RPMI8226 (cell line): ENCODE results near the gene WDCP.
"Not testable (repeated sequence)": the region's sequence is repeated elsewhere in the genome, so short reads cannot be mapped to it uniquely, and the experiment has no call there.

Source experiments
- DNase-seq: peaks from one replicate; pipeline ENCODE4 v3.0.0-alpha.2; 2015

Gene WDCP

DNA sequence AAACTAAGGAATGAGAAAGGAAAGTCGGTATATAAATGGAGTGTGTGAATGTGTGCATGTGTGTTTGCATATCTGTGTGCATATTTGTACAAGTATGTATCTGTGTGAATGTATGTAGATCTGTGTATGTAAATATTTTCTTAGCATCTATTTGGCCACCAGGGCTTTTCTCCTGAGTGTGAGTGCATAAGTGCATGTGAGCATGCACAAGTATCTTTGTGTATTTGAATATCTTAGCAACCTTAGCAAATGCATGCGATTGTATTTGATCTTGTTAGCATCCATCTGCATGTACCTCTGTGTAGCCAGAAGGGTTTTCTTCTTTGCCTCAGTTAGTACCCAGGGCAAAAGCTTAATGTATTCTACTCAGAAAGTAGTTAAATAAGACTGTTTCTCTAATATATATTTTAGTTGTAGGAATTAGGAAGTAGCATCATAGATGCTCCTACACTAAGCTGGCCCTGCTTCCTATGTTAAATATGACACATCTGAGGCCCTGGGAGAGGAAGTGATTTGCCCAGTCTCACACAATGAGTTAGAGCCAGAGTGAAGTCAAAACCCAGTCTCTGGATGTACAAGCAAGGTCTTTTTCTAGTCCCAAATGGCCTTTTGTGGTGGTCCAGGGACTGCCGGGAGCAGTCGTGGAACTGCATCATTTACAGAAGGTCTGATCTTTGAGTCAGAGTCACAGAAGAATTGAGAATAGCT lies 11.5 kb upstream of the WDCP start:
- no peak for DNase-seq

DNA sequence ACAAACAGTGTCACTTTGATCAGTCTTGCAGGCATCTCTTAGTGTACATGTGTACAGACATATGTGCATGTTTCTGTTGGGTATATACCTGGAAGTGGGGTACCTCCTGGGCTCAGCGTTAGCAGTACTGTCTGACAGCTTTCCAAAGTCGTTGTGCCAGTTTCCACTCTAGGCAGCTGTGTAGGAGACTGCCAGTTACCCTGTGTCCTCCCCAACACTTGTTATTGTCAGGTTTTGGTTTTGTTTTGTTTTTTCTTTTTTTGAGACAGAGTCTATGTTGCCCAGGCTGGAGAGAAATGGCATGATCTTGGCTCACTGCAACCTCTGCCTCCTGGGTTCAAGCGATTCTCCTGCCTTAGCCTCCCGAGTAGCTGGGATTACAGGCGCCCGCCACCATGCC lies 8.6 kb upstream of the WDCP start:
- DNase-seq = no peak

DNA sequence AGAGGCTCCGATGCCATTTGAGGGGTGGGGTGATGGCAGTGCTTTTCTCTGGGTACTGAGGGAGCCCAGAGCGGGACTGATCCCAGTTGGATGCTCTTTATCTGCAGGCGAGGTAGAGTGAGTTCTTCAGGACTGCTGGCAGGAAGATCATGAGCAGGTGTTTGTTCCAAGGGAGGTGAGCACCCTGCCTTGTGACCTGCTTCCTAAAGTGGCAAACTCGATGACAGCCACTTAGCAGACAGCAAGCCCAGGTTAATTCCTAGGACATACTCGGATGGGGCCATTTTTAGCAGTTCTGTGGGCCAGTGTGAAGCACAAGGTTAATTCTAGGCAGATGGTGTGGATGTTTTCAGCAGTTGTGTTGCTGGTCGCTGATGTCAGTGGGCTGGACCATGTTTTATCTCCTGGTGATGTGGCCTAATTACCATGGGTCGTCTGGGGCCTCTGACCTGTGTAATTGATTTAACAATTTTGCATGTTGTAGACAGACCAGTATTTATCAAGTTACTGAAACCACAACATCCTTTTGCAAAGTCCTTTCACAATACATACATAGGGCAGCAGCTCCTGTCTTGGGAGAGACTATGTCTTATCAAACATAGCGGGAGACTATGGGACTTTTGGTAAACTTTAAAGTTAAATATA lies 7.3 kb upstream of the WDCP start:
- DNase-seq = no peak

DNA sequence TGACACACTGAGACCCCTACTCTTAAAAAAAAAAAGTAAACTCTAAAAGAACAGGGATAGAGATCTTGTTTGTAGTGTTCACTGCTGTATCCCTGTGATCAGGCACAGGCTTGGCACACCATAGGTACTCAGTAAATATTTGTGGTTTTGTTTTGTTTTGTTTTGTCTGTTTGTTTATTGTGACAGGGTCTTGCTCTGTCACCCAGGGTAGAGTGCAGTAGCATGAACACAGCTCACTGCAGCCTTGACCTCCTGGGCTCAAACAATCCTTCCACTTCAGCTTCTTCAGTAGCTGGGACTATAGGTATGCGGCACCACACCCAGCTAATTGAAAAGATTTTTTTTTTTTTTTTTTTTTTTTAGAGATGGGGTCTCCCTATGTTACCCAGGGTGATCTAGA lies 5.8 kb upstream of the WDCP start:
- DNase-seq = no peak

DNA sequence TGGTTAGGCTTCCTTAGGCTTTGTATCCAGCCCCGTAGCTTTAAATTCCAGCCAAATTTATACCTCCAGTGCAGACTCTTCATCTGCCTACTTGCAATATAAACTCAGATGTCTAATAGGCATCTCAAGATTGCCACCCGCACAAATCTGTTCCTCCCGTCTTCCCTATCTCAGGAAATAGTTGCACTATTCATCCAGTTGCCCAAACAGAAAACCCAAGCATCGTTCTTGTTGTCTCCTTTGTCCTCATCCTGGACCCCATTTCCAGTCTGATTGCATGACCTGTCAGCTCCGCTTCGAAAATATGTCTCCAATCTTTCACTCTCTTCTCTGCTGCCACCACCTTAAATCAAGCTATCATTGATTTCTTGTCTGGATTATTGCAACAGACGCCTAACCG lies 4.6 kb upstream of the WDCP start:
- DNase-seq = no peak

DNA sequence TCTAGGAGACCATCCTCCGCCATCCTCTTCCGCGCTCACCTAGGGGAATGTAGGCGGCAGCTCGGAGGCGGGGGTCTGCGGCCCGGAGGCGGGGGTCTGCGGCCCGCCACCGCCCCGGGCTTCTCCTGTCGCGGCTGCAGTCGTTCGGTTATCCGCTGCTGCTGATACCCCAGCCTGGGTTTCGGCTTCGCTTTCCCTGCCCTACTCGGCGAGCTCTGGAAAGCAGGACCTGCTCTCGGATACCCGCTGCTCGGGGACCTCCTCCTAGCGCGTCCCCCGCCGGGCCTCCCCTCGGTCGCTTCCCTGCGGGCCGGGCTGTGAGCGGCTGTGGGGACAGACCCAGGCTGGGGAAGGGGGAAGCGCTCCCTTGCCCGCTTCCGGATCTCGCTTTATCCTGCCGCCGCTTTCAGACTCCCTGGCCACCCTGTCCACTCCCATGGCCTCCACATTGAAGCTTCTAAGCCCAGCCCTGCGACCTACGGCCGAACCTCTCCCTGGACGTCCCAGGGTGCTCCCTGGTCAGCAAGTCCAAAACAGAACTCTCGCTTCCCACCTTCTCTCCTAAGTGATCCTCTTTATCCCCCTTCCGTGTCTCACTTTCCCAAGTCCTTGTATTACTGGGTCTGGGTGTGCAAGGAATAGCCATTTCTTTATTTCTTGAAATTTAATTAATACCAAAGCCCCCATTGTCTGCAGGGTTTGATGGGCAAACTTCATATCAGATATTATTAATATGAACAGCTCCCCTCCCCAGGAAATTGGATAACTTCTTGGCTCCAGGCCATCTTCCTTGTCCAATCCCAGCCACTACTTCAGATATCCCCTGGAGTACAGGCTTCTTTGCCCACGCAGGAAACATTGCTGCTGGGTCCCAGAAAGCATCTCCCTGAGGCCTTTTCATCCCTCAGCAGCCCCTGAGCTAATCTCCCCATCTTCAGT lies 3.1 kb upstream of the WDCP start:
- DNase-seq = no peak

DNA sequence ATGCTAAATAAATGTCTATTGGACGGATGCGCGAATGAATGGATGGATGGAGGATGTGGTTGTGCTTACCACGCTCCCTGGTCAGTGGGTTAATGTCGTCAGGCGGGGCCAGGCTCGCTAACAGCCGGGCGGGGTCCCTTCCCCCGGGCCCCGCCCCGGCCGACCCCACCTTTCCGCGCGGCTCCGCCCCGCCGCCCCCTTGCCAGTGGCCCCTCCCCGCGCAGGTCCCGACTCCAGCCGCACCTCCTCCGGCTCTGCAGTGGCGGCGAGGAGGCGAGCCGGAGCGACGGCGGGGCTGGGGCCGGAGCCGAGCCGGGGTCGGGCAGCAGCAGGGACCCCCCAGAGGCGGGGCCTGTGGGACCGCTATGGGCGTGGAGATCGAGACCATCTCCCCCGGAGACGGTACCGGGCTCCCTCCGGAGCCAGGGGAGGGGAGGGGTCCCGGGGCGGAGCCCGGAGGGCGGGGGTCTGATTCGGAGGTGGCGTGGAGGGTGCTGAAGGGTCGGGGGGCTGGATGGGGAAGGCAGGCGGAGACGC lies 2.4 kb upstream of the WDCP start, which contains the start of gene FKBP1B:
Gene FKBP1B (plus strand): TSS at position 257 of the 537 bp plus-strand sequence. CDS start 109 bp downstream, at position 366.
- DNase-seq = no peak

DNA sequence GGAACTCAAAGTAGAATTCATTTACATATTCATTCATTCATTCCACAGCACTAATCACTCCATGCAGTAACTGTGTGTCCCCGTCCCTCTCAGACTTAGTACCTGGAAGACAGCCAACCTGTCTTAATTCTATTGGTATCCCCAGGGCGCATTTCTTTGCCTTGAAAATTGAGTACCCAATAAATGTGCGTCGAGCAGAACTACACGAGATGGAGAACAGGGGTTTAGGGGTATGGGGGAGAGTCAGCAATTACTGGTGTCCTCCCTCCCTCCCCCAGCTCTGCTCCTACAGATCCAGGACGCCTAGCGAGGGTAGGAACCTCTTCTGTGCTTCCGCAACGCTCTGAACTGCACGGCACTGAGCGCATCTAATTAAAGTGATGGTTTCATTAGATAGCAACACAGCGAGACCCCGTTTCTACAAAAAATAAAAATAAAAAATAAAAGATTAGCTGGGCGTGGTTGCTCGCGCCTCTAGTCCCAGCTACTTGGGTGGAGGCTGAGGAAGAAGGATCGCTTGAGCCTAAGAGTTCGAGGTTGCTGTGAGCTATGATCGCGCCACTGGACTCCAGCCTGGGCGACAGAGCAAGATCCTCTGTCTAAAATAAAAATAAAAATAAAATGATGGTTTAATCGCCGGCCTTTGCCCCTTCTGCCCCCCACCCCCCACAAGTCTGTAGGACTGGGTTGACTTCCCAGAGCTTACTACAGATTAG lies 1.7 kb upstream of the WDCP start:
- DNase-seq = no peak

DNA sequence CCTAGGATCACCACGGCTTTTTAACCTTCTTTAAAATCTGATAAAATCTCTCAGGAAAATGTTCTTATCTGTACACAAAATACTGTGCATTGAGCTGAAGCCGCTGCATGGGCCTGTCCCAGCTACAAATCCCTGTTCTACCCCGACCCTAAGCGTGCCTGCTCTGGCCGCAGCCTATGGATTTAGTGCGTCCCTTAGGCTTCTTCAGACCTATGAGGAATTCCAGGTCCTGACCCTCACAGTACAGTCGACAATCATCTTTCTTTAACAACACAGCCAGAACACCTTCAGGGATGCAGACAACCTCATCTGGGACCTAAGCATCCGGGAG lies 477 bp upstream of the WDCP start:
- DNase-seq = no peak

DNA sequence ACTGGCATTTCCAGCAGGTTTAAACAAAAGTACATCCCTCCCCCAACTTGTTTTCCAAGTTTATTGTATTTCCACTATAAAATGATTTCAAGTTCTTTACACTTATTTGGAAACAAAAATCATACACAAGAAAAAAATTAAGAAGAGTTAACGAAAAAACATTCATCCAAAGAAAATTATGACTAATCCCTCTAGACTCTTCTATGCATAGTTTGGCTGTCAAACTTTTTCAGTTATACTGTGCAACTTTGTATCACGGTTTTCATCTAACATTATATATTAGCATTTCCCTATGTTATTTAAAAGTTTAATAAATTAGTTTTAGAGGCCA lies 627 bp downstream of the WDCP start:
- DNase-seq = no peak

DNA sequence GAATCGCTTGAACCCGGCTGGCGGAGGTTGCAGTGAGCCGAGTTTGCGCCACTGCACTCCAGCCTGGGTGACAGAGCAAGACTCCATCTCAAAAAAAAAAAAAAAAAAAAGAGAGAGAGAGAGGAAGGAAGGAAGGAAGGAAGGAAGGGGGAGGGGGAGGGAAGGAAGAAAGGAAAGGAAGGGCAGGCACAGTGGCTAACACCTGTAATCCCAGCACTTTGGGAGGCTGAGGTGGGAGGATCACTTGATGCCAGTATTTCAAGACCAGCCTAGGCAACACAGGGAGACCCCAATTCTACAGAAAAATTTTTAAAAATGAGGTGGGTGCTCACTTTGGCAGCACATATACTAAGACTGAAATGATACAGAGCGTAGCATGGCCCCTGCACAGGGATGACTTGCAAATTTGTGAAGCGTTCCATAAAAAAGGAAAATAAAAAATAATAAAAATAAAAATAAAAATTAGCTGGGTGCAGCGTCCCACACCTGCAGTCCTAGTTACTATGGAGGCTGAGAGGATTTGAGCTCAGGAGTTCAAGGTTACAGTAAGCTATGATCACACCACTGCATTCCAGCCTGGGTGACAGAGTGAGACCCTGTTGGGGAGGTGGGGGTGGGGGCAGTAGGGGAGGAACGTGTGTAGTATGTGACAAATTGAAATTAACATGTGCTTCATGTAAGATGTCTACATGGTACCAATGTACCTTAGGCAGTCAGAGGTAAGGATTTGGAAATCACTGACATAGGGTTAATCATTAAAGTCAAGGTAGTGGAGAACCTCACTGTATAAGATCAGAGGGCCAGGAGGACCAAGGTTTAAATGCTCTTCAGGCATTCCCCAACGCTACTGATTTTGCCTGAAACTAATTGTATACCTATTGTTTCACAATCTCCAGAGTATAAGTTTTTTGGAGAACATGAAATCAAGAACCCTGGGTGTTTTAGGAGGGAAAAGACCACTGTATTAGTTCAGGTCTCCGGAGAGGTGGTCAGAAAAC lies 1.4 kb downstream of the WDCP start:
- no peak for DNase-seq

DNA sequence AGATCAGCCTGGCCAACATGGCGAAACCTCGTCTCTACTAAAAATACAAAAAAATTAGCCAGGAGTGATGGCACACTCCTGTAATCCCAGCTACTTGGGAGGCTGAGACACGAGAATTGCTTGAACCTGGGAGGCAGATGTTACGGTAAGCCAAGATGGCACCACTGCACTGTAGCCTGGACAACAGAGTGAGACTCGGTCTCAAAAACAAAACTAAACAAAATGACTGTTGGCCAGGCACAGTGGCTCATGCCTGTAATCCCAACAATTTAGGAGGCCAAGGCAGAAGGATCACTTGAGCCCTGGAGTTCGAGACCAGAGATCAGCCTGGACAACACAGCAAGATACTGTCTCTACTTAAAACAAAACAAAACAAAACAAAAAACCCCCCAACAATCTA lies 4.1 kb downstream of the WDCP start:
- DNase-seq = not testable (repeated sequence)

DNA sequence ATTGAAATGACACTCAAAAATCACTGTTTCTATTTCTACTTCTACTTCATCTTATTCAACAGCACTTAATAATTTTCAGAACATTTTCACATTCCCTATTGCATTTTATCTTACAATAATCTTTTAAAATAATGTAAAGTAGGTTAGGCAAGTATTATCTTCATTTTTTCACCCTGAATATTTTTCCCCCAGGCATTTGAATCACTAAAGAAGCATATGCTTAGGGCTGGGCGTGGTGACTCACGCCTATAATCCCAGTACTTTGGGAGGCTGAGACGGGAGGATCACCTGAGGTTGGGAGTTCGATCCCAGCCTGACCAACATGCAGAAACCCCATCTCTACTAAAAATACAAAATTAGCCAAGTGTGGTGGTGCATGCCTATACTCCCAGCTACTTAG lies 6.7 kb downstream of the WDCP start:
- DNase-seq = no peak

DNA sequence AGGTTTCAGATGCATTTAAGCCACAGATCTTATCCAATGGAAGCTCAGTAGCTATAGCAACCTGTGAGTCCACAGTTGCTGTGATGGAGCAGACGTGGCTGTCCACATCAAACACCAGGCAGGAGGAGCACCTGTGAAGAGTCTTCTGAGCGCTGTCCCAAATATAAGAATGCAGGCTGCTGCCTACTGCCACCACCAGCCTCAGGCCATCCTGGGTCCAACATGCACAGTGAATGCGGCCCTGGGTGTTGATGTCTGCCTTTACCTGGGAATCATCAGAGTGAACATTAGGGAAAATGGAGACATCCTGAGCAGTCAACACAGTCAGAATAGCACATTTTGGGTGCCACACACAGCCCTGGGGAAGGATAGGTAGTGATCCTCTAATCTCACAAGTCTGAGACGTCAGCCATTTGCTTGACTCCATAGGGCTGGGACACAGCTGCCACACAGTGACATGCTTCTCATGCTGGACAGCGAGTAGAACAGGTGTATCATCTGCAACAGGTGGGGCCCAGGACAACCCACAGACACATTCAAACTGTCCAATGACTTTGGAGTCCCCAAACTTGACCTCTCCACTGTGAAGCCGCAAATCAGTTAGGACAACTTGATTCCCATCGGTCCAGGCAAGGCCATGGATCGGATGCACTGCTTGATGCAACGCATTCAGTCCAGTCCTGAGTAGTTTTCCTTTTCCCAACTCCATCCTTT lies 8.2 kb downstream of the WDCP start:
- DNase-seq = no peak

DNA sequence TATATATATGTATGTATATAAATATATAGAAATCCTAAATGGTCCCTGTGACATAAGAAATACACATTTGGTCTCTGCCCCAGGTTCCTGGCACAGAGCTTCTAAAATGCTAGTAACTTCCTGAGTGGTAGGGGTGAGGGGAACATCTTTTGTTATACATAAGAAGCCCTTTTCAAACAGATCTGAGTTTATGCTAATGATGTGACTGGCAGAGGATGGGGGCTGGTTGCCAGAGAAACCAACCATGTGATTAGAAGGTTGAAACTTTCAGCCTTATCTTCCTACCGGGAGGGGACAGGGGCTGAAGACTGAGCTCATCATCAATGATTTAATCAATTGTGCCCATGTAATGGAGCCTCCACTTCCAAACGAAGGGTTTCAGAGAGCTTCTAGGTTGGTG lies 21.0 kb downstream of the WDCP start:
- DNase-seq = no peak

DNA sequence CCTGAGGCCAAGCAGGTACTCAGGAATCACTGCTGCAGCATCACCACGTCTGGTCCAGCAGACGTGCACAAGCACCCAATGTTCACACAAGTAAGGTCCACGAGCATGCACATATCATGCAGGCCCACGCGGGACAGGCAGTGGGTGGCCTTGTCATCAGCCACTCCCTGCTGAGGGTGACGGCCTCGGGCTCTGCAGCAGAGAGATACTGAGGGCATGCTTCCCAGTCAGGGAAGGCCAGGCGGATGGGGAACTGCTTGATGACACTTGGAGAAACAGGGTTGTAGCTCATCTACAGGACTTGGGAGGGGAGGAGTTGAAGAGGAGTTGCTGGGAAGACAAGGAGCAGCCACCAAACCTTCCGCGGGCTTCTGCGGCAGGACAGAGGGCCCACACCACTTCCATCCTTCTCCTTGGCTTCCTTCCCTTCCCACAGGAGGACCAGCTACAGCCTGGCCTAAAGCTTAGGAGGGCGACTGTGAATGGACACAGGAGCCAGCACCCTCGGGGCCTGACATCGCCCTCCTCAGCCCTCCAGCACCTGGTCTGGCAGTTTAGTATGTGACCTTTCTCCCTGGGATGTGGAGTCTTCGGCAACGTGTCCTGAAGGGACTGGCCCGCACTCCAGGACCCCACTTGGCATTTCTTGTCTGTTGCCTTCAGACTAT lies 22.1 kb downstream of the WDCP start:
- DNase-seq = no peak

DNA sequence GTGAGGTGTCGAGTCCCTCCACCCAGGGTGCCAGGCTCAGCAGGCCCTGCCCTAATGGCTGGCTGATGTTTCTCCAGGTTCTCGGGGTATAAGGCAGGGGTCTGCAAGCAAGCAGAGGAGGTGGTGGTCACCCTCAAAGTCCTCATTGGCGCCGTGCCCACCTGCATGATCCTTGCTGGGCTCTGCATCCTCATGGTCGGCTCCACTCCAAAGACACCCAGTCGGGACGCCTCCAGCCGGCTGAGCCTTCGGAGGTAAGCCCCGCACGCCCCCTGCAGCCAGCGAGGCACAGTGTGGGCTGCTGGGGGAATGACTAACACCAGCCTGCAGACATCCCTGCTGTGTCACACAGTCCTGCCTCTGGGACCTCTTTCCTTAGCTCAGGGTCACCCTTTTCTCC lies 23.2 kb downstream of the WDCP start:
- no peak for DNase-seq

DNA sequence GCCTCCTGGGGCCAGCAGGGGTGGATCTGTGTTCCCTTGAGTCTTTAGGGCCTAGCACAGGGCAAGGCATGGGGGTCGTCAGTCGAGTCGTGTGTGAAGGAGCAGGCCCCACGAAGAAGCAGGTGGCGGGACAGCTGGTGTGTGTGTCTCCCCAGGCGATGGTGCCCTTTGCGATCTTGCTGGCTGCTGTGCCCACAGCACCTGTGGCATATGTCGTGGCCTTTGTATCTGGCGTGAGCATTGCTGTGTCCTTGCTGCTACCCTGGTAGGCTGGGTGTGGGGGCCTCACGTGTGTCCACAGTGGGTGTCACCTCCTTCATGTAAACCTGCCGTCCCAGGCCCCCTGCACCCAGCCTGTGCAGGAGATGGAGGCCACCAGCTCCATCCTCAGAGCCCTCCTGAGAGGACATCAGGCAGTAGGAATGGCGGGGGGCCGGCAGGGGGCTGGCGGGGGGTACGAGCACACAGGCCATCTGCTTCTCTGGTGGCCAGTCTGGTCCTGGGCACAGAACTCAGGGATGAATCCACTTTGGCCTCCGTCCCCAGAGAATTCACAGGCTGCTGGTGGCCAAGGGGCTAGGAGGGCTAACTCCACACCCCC lies 24.1 kb downstream of the WDCP start:
- DNase-seq = no peak

DNA sequence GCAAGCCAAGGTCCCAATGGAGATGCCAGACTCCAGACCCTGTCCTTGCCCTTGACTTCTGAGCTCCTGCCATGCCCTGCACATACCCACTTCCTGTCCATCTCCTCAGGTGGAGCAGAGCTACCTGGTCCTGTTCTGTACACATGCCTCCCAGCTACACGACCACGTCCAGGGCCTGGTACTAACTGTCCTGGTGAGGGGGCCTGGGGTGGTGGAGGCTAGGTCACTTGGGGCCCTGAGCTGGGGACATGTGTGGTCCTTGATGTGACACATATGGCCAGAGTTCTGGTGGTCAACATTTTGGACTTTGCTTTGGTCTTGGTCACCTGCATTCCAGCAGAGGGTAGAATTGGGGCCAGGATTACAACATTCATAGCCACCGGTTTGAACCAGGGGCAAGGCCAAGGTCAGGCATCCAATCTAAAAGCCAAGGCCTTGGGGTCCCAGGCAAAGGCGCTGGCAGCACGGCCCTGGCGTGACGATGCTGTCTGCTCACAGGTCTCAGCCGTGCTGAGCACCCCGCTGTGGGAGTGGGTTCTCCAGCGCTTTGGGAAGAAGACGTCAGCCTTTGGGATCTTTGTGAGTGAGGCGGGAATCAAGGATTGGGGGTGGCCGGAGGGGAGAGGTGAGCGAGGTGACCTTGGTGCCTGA lies 24.7 kb downstream of the WDCP start:
- no peak for DNase-seq
